Measurements from ENCODE around the gene AKAP8L. TPM values are rescaled to one million over a fixed set of nuclear protein-coding genes. Genes with fewer than 3 reads are reported as not detected.
A peak's percentile ranks its signal among the peaks of the same experiment; 100 is the strongest.

The AKAP8L gene
- total and polyA plus RNA-seq, 4 donors: 16.4 to 67.1 (median 42.9) TPM

GRCh38 chr19:15452111-15453047 lies 33.6 kb upstream of the AKAP8L start:
- Histone ChIP-seq H3K9ac (ENCODE audit: low read depth in 1 of 2, low read length in 2 of 2) (no peak overlapping the region), H3K9me3 (ENCODE audit: control insufficient read depth in 4 of 4, low read length in 3 of 4) (no peaks in the 10 kb centered on the region), H3K4me1 (ENCODE audit: control insufficient read depth in 4 of 4, insufficient read depth in 4 of 4, low read length in 3 of 4) (peaks cover 11 to 39% (median 30%) of the 10 kb centered on the region in 4 donors), H3K4me3 (ENCODE audit: low read depth in 1 of 3, low read length in 3 of 3) (peak overlapping the region in 2 of 3 donors; percentile 45 to 53), H3K27me3 (ENCODE audit: control insufficient read depth in 4 of 4, insufficient read depth in 4 of 4, low read length in 3 of 4) (no peaks in the 10 kb centered on the region), H3K27ac (ENCODE audit: low read depth in 1 of 2, low read length in 2 of 2) (peak overlapping the region; percentile 9 to 52), H3K36me3 (ENCODE audit: control insufficient read depth in 4 of 4, insufficient read depth in 3 of 4, low read depth in 1 of 4, low read length in 3 of 4) (no peaks in the 10 kb centered on the region)
- WGBS: 18% methylated on average over 37 of the region's 37 CpGs
- DNase-seq (ENCODE audit: low spot score): peak; percentile 89
- TF ChIP-seq REST (IDR thresholded peaks at IDR 0.05) (peak; percentile 69), HNF4A (conservative IDR thresholded peaks at IDR 0.05) (peak in 1 of 2 donors; percentile 15), JUND (IDR thresholded peaks at IDR 0.05) (no peak), FOXA2 (IDR thresholded peaks at IDR 0.05) (no peak), NR2F2 (IDR thresholded peaks at IDR 0.05) (peak; percentile 32), EGR1 (IDR thresholded peaks at IDR 0.05; ENCODE audit: low read depth in 2 of 2) (no peak), SP1 (IDR thresholded peaks at IDR 0.05) (peak; percentile 30), GABPA (IDR thresholded peaks at IDR 0.05 in 1 of 2, conservative IDR thresholded peaks at IDR 0.05 in 1 of 2) (no peak), CTCF (IDR thresholded peaks at IDR 0.05; ENCODE audit: low read depth, low read length, missing input control) (no peak), ATF3 (IDR thresholded peaks at IDR 0.05) (no peak), MAX (IDR thresholded peaks at IDR 0.05) (no peak), TAF1 (conservative IDR thresholded peaks at IDR 0.05) (peak; percentile 77), FOXA1 (IDR thresholded peaks at IDR 0.05) (no peak), RXRA (IDR thresholded peaks at IDR 0.05) (no peak), HNF4G (IDR thresholded peaks at IDR 0.05) (no peak), ZBTB33 (IDR thresholded peaks at IDR 0.05) (no peak), YY1 (IDR thresholded peaks at IDR 0.05) (peak; percentile 20)
